ENCODE data around the gene ENG.

GRCh38 chr9:127875306-127875966 lies 21.0 kb upstream of the ENG start:
- TF ChIP-seq CTCF (IDR thresholded peaks at IDR 0.05), result no peak
- no peak for TF ChIP-seq POLR2A (IDR thresholded peaks at IDR 0.05)
